GM10266 (cell line): ENCODE measurements around the gene LRRC4B.
"Not testable (repeated sequence)": the region's sequence is repeated elsewhere in the genome, so short reads cannot be mapped to it uniquely, and the experiment has no call there.

Experiments
- DNase-seq: peaks from one replicate; pipeline ENCODE4 v3.0.0; 2012; ENCODE audit errors: extremely low spot score
- TF ChIP-seq, protein P1 (sequence below): IDR thresholded peaks from 2 replicates; pipeline ENCODE4 v1.5.1; 2012; ENCODE audit warnings: mild to moderate bottlenecking, low read depth; ENCODE audit not compliant: control insufficient read depth, insufficient read depth; ENCODE audit errors: missing control alignments

LRRC4B gene

DNA sequence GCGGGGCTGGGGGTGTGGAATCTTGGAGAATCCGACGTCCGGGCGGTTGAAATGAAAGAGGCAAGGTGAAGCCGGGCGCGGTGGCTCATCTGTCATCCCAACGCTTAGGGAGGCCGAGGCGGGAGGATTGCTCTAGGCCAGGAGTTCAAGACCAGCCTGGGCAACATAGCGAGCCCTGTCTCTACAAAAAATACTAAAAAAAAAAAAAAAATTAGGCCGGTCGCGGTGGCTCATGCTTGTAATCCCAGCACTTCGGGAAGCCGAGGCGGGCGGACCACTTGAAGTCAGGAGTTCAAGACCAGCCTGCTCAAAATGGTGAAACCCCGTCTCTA is 91.4 kb downstream of the LRRC4B start:
- DNase-seq: no peak
- TF ChIP-seq, protein P1, sequence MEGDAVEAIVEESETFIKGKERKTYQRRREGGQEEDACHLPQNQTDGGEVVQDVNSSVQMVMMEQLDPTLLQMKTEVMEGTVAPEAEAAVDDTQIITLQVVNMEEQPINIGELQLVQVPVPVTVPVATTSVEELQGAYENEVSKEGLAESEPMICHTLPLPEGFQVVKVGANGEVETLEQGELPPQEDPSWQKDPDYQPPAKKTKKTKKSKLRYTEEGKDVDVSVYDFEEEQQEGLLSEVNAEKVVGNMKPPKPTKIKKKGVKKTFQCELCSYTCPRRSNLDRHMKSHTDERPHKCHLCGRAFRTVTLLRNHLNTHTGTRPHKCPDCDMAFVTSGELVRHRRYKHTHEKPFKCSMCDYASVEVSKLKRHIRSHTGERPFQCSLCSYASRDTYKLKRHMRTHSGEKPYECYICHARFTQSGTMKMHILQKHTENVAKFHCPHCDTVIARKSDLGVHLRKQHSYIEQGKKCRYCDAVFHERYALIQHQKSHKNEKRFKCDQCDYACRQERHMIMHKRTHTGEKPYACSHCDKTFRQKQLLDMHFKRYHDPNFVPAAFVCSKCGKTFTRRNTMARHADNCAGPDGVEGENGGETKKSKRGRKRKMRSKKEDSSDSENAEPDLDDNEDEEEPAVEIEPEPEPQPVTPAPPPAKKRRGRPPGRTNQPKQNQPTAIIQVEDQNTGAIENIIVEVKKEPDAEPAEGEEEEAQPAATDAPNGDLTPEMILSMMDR: no peak

DNA sequence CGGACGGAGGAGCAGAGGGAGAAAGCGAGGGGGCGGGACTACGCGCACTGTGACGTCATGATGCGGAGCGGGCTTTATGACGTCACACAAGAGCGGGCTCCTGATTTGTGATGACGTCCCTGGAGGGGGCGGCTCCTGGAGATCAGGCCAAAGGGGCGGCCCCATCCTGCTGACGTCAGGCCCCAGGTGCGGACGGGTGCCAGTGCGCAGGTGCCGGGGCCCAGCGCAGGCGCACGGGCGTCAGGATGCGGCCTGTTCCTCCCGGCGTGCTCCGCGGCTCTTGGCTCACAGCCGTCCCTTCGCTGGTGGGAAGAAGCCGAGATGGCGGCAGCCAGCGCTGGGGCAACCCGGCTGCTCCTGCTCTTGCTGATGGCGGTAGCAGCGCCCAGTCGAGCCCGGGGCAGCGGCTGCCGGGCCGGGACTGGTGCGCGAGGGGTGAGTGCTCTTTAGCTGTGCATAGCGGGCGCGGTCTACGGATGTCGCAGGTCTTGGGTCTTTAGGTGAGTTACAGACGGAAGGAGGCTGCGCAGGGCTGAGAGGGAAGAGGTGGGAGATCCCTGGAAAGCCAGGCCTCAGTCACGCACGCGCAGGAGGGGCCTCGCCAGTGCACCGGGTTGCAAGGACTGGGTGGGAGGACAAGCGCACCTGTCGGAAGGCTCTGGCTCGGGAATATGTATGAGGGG is 91.9 kb downstream of the LRRC4B start, which contains the start of the genes EMC10 and GARIN5A:
Gene EMC10 (plus strand): TSS at position 284 of the 683 bp plus-strand sequence. CDS start 38 bp downstream, at position 322.
Gene GARIN5A (minus strand): TSS at position 625 of the 683 bp plus-strand sequence. CDS start 460 bp downstream, at position 165.
- DNase-seq: peak; percentile 100
- TF ChIP-seq, protein P1: no peak

DNA sequence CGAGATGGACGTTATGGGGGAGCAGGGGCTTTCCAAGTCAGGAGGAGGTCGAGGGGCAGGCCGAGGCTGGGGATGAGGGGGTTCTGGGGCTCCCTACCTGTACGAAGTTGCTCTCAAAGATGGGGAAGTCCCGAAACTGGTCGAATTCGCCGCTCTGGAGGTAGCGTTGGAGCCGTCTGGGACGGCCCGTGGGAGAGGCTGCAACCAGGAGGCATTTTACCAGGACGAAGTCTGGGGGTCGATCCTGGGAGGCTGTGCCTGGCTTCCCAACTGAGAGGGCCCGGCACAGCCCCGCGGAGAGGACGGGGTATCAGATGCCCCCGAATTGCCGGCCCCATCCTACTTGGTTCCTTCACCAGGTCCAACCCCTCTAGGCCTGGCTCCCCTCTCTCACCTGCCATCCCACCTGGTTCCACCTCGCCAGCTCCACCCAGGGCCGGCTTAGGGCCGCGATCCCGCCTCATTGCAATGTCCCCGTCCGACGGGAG is 92.5 kb downstream of the LRRC4B start:
- no peak for DNase-seq
- TF ChIP-seq, protein P1: no peak

DNA sequence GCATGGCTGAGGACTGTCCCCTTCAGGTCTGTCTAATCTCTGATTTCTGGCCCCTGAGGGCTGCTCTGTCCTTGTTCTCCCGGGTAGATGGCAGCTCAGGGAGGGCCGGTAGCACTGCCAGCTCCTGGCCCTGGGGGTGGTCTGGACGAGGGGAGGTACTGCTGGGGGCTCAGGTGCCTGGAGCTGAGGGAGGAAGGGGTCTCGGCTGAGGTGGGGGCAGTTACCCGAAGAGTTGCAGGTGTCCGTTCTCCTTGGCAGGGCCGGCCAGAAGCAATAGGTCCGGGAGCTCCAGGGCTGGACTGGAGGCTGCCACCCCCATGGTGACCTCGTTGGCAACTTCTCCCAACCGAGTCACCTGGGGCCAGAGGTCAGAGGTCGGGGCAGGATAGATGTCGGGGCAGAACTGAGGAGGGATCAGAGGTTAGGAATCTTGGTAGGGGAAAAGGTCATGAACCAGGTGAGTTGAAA is 93.1 kb downstream of the LRRC4B start:
- TF ChIP-seq, protein P1: no peak
- no peak for DNase-seq

DNA sequence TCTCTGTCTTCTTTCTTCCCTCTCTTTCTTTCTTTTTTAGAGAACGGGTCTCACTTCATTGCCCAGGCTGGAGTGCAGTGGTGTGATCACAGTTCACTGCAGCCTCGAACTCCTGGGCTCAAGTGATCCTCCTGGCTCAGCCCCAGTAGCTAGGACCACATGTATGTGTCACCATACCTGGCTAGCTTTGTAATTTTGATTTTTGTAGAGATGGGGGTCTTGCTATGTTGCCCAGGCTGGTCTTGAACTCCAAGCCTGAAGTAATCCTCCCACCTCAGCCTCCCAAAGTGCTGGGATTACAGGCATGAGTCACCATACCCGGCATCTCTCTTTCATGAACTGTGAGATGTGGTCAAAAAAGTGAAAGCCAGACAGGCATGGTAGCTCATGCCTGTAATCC is 94.9 kb downstream of the LRRC4B start:
- DNase-seq: not testable (repeated sequence)

DNA sequence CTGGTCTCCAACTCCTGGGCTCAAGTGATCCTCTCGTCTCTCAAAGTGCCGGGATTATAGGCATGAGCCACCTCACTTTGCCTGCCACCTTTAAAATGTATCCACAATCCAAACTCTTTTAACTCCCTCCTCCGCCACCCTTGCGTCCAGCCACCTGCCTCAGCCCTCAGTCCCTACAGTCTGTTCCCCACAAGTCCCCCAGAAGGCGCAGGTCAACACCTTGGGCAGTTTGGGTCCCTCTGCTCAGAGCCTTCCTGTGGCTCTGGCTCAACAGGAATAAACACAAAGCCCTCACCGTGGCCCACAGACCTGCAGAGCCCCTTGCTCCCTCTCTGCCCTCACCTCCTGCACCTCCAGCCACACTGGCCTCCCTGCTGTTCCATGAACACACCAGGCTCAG is 99.4 kb downstream of the LRRC4B start:
- no peak for DNase-seq
- TF ChIP-seq, protein P1: no peak

DNA sequence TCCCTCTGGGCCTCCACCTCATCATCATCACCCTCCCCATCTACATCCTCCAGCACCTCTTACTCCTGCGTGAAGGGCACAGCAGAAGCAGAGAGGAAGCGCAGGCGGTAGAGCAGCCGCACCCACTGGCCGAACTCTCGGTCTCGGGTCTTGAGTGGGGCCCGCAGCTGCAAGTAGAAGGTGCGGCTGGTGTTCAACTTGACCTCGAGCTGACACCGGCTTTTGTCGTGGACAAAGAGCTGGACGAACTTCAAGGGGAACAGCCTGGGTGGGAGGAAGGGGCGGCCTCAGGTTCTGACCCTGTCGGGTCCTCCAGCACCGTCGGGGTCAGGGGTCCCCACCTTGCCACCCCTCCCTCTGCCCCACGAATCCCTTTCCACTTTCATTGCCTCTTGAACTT is 100.7 kb downstream of the LRRC4B start:
- TF ChIP-seq, protein P1: no peak
- DNase-seq: no peak
